ENCODE data around the gene XIST.
"Not testable (repeated sequence)": the region's sequence is repeated elsewhere in the genome, so short reads cannot be mapped to it uniquely, and the experiment has no call there.

The XIST gene
- long read RNA-seq = 0 reads

DNA sequence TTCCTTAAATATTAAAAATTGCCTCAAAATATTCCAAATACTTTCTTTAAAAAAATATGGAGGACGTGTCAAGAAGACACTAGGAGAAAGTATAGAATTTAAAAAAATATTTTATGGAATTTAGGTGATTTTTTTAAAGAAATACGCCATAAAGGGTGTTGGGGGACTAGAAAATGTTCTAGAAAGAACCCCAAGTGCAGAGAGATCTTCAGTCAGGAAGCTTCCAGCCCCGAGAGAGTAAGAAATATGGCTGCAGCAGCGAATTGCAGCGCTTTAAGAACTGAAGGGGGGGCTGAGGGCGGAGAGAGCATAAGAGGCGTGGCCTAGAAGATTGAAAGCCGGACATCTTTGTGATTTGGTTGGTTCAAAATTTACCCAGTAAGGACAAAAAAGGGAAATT lies at the start of gene XIST:
Gene XIST, minus strand, starts transcription at position 248 of the 400 bp plus-strand sequence.
- Histone ChIP-seq H3K27me3 (ENCODE audit: insufficient read depth, poor library complexity, severe bottlenecking) (no peaks in the 10 kb centered on the region), H3K27ac (replicated peaks) (peak within 1 kb of the TSS; percentile 87), H3K4me3 (replicated peaks; ENCODE audit: insufficient read depth, low read length) (no peak within 1 kb of the TSS)
- TF ChIP-seq GABPA (IDR thresholded peaks at IDR 0.05; ENCODE audit: low read depth) = no peak
- no peak for TF ChIP-seq POLR2AphosphoS5 (IDR thresholded peaks at IDR 0.05; ENCODE audit: low read depth)
- TF ChIP-seq, protein P1, sequence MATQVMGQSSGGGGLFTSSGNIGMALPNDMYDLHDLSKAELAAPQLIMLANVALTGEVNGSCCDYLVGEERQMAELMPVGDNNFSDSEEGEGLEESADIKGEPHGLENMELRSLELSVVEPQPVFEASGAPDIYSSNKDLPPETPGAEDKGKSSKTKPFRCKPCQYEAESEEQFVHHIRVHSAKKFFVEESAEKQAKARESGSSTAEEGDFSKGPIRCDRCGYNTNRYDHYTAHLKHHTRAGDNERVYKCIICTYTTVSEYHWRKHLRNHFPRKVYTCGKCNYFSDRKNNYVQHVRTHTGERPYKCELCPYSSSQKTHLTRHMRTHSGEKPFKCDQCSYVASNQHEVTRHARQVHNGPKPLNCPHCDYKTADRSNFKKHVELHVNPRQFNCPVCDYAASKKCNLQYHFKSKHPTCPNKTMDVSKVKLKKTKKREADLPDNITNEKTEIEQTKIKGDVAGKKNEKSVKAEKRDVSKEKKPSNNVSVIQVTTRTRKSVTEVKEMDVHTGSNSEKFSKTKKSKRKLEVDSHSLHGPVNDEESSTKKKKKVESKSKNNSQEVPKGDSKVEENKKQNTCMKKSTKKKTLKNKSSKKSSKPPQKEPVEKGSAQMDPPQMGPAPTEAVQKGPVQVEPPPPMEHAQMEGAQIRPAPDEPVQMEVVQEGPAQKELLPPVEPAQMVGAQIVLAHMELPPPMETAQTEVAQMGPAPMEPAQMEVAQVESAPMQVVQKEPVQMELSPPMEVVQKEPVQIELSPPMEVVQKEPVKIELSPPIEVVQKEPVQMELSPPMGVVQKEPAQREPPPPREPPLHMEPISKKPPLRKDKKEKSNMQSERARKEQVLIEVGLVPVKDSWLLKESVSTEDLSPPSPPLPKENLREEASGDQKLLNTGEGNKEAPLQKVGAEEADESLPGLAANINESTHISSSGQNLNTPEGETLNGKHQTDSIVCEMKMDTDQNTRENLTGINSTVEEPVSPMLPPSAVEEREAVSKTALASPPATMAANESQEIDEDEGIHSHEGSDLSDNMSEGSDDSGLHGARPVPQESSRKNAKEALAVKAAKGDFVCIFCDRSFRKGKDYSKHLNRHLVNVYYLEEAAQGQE (IDR thresholded peaks at IDR 0.05; ENCODE audit: insufficient replicate concordance, low read depth) = no peak
- no peak for TF ChIP-seq SPI1 (IDR thresholded peaks at IDR 0.05; ENCODE audit: borderline replicate concordance, low read depth)
- TF ChIP-seq, protein P2, sequence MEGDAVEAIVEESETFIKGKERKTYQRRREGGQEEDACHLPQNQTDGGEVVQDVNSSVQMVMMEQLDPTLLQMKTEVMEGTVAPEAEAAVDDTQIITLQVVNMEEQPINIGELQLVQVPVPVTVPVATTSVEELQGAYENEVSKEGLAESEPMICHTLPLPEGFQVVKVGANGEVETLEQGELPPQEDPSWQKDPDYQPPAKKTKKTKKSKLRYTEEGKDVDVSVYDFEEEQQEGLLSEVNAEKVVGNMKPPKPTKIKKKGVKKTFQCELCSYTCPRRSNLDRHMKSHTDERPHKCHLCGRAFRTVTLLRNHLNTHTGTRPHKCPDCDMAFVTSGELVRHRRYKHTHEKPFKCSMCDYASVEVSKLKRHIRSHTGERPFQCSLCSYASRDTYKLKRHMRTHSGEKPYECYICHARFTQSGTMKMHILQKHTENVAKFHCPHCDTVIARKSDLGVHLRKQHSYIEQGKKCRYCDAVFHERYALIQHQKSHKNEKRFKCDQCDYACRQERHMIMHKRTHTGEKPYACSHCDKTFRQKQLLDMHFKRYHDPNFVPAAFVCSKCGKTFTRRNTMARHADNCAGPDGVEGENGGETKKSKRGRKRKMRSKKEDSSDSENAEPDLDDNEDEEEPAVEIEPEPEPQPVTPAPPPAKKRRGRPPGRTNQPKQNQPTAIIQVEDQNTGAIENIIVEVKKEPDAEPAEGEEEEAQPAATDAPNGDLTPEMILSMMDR (IDR thresholded peaks at IDR 0.05; ENCODE audit: insufficient read depth, low read length) = no peak
- peak in 1 of 2 experiments; percentile 74 for DNase-seq (ENCODE audit: low read depth in 1 of 2, low spot score in 1 of 2)

DNA sequence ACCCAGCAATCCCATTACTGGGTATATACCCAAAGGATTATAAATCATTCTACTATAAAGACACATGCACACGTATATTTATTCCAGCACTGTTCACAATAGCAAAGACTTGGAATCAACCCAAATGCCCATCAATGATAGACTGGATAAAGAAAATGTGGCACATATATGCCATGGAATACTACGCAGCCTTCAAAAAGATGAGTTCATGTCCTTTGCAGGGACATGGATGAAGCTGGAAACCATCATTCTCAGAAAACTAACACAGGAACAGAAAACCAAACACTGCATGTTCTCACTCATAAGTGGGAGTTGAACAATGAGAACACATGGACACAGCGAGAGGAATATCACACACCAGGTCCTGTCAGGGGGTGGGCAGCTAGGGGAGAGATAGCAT lies 45.8 kb upstream of the XIST start:
- not testable (repeated sequence) for H3K27ac ChIP-seq (replicated peaks); H3K4me3 ChIP-seq (replicated peaks; ENCODE audit: insufficient read depth, low read length); DNase-seq (ENCODE audit: low read depth in 1 of 2, low spot score in 1 of 2); H3K27me3 ChIP-seq (ENCODE audit: insufficient read depth, poor library complexity, severe bottlenecking)

DNA sequence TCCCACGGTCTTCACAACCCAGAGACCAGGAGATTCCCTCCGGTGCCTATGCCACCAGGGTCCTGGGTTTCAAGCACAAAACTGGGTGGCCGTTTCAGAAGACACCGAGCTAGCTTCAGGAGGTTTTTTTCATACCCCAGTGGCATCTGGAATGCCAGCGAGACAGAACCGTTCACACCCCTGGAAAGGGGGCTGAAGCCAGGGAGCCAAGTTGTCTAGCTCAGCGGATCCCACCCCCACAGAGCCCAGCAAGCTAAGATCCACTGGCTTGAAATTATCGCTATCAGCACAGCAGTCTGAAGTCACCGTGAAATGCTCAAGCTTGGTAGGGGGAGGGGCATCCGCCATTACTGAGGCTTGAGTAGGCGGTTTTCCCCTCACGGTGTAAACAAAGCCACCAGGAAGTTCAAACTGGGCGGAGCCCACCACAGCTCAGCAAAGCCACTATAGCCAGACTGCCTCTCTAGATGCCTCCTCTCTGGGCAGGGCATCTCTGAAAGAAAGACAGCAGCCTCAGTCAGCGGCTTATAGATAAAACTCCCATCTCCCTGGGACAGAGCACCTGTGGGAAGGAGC lies 40.1 kb upstream of the XIST start:
- H3K27ac ChIP-seq (replicated peaks); H3K4me3 ChIP-seq (replicated peaks; ENCODE audit: insufficient read depth, low read length); H3K27me3 ChIP-seq (ENCODE audit: insufficient read depth, poor library complexity, severe bottlenecking); DNase-seq (ENCODE audit: low read depth in 1 of 2, low spot score in 1 of 2): not testable (repeated sequence)

DNA sequence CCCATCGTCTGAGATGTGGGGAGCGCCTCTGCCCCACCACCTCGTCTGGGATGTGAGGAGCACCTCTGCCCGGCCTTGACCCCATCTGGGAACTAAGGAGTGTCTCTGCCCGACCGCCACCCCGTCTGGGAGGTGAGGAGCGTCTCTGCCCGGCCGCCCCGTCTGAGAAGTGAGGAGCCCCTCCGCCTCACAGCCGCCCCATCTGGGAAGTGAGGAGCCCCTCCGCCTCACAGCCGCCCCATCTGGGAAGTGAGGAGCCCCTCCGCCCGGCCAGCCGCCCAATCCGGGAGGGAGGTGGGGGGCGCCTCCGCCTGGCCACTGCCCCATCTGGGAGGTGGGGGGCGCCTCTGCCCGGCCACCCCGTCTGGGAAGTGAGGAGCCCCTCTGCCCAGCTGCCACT lies 29.7 kb upstream of the XIST start:
- H3K4me3 ChIP-seq (replicated peaks; ENCODE audit: insufficient read depth, low read length); H3K27ac ChIP-seq (replicated peaks); DNase-seq (ENCODE audit: low read depth in 1 of 2, low spot score in 1 of 2); H3K27me3 ChIP-seq (ENCODE audit: insufficient read depth, poor library complexity, severe bottlenecking): not testable (repeated sequence)

DNA sequence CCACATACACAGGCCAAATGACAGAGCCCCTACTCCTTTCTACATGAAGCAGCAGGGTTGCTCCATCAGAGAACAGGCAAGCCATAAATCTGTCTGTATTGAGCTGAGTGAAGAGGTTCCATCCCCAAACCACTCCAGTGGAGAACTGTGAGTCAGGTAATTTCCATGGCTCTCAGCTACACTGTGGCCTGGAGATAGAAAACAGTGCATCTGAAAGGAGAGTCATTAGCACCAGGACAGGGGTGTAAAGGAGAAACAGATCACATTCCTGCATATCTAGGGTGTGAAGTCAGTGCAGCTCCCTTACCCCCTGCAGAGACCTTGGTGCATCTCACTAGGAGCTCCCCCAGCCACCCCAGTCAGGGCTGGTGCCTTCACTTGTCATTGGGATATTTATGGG lies 25.2 kb upstream of the XIST start:
- no peak for DNase-seq (ENCODE audit: low read depth in 1 of 2, low spot score in 1 of 2)
- H3K4me3 ChIP-seq (replicated peaks; ENCODE audit: insufficient read depth, low read length) = no peak overlapping the region
- TF ChIP-seq, protein P2 (IDR thresholded peaks at IDR 0.05; ENCODE audit: insufficient read depth, low read length) = no peak
- TF ChIP-seq, protein P1 (IDR thresholded peaks at IDR 0.05; ENCODE audit: insufficient replicate concordance, low read depth) = no peak
- TF ChIP-seq SPI1 (IDR thresholded peaks at IDR 0.05; ENCODE audit: borderline replicate concordance, low read depth) (no peak), GABPA (IDR thresholded peaks at IDR 0.05; ENCODE audit: low read depth) (no peak), POLR2AphosphoS5 (IDR thresholded peaks at IDR 0.05; ENCODE audit: low read depth) (no peak)
- H3K27me3 ChIP-seq (ENCODE audit: insufficient read depth, poor library complexity, severe bottlenecking) = no peaks in the 10 kb centered on the region
- no peak overlapping the region for H3K27ac ChIP-seq (replicated peaks)

All from HL-60 (cell line).